DMS53 (cell line): ENCODE results near the gene PKIB.
A peak's percentile ranks its signal among the peaks of the same experiment; 100 is the strongest.
"Not testable (repeated sequence)": the region's sequence is repeated elsewhere in the genome, so short reads cannot be mapped to it uniquely, and the experiment has no call there.

Experiments used
- DNase-seq: peaks from one replicate; lab custom pipeline; 2025; lab: John Stamatoyannopoulos, UW

The PKIB gene

GRCh38 chr6:122746688-122747087 is 136.5 kb downstream of the PKIB start:
- no peak for DNase-seq

- DNase-seq: no peak
These were observed 137.4 kb downstream of the PKIB start for GRCh38 chr6:122747573-122747972.

DNA sequence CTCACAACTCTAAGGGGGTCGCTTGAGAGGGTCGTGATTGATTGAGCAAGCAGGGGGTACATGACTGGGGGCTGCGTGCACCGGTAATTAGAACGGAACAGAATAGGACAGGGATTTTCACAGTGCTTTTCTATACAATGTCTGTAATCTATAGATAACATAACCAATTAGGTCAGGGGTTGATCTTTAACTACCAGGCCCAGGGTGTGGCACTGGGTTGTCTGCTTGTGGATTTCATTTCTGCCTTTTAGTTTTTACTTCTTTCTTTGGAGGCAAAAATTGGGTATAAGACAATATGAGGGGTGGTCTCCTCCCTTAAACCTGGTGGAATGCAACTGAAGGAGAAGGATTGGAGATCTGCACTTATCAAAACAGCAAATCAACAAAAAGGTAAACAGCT is 138.7 kb downstream of the PKIB start:
- DNase-seq: not testable (repeated sequence)

DNA sequence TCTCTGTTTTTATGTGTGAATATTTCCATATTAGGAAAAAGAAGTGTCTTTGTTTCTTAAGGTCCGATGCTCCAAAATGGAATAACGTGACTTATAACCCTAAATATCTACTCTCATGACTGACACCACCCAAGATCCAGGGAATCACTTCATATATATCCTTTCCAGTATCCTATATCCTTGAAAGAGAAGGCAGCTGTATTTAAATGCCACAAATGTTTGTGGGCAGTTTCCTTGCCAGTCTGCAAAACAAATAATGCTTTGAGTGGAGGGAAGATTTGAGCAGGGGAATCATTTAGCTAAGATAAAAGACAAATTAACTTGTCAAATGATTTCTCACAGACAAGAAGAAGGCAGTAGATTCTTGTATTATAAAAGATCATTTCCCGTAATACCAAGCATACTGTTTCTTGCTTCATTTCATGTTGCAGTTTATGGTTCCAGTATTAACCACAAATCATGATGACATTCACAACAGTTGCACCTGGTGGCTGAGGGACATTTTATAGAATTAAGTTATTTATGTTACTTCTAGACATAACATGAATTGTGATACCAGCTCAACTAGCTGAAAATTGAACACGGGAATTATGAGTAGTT is 139.3 kb downstream of the PKIB start:
- DNase-seq: peak; percentile 70

DNA sequence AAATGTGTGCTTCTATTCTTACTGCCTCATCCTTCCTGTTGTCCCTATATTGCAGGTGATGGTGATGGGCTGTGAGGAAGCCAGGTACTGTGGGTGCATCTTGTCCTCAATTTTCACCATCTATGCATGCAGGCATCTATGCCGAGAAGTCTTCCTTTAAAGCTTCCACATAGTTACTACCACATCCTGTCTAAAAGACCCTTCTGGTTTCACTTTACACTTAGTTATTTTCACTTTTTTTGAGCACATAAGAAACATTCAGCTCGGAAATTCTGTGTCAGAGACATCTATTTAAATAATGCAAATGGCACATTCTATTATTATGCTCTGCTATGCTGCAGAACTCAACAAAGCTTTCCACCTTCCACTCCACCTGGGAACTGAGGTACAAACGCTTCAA is 141.1 kb downstream of the PKIB start:
- no peak for DNase-seq

- DNase-seq: no peak
These were observed 142.3 kb downstream of the PKIB start for GRCh38 chr6:122752459-122752858.

DNA sequence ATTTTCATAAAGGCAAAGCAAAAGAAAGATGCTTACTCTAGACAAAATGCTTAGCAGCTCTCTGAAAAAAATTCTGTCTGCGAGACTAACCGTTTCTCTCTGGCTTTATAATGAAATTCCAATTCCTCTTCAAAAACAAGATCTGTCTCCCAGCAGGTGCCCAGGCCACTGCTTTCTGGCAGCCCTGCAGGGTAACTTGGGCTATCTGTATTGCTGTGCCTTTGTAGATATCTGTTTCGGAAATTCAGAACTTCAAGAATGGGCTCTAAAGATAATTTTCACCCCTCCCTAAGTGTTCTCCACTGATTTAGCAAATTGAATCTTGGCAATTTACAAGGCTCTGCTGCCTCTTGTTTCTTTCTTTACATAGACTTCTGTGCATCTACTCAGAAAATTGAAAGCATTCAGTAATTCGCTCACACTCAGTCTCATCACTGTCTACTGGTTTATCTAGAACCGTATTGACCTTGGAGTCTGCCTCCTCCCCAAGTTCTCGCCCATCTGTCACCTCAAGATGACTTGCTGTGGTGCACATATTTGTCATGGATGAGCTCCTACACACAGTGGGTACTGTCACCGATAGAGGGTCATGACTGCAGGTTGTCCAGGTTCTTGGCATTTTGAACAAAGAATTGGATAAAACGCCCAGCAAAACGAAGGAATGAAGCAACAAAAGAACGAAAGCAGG is 142.9 kb downstream of the PKIB start:
- DNase-seq: no peak

DNA sequence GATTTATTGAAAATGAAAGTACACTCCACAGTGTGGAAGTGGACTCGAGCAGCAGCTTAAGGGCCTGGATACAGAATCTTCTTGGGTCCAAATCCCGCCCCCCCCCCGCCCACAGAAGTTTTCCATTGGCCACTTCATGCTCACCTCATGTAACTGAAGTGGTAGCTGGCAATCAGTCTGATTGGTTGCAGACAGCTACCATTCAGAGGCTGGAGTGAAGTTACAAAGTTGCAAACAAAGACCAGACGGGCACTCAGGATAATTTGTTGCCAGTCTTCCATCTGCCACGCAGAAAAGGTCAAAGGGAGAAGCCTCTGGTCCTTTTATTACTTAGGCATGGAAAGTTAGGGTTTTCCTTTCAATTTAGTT is 143.5 kb downstream of the PKIB start:
- DNase-seq: no peak

- no peak for DNase-seq
These were observed 144.1 kb downstream of the PKIB start for GRCh38 chr6:122754191-122754731.

- no peak for DNase-seq
These were observed 145.7 kb downstream of the PKIB start for GRCh38 chr6:122755901-122756300.

DNA sequence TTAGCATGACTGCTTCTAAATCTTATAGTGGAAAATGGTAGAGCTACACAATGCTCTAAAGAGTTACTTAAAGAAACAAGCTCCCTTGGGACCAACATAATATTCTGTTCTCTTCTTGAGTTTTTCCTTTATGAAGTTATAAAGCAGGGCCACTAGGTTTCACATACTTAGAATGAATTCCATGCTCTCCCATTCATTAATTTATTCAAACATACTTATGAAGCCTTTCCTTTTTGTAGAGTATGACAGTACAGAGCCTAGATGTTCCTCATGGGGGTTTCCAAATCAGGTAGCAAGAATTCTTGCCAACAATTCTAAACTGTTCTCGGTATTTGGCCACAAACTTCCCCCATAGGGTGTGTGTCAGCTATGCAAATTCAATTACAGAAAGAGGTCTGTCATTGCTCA is 148.7 kb downstream of the PKIB start:
- DNase-seq: no peak

GRCh38 chr6:122760330-122760729 is 150.1 kb downstream of the PKIB start:
- no peak for DNase-seq

DNA sequence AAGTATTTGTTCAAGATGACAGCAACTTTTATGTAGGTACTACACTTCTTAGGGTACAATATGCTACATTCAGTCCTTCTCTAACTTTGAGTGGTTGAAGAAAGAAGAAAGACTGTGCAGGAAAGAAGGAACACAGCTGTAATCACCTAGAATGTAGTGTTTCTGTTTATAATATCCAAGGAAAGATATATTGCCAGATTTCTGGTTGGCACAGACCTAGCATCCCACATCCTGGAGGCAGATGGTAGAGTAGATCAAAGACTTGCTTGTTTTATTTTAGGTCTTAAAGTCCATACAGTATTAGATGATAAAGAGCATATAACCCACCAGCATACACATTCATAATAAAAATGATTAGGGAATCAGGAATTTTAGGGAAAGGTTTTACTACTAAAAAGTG is 156.1 kb downstream of the PKIB start:
- no peak for DNase-seq

DNA sequence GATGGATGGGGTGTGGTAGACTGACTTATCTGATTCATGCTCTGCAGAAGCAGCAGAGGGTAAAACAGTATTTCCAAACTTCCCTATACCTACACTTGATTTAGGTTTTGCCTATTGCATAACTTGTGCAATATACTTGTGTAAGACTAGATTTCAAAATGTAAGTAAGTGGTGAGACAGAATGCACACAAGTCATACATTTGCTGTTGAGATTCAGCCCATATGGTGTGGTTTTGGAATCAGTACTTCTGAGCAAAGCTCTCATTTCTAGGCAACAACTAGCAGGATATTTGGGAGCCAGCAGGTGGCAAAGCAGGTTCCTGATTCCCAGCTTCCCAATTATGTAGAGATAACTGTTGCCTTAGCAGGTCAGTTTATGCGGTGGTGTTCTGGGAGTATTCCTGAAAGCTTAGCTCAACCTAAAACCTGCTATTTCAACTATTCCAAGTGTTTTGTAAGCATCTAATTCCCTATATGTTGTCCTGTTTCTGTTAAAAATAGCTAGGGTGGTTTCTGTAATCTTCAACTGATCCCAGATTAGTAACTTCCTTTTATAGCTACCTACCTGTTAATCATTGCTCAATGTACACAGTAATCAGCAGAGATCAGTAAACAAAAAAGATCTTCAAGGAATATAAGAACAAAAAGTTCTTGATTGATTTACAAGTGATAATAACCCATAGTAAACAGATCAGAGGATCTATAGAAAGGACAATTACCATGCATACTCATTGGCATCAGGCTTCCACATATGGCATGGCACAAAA is 160.8 kb downstream of the PKIB start:
- DNase-seq: peak; percentile 36

GRCh38 chr6:122772724-122773415 is 162.7 kb downstream of the PKIB start:
- peak; percentile 7 for DNase-seq
